Kidney epithelial cell (primary cell): ENCODE results near the gene SLC34A1. TPM values are rescaled to one million over a fixed set of nuclear protein-coding genes. Genes with fewer than 3 reads are reported as not detected.

Experiments used
- DNase-seq: peaks from one replicate; pipeline ENCODE4 v3.0.0-alpha.2; 2010; ENCODE audit warnings: low read depth
- H3K27me3 ChIP-seq: 2 replicates; pipeline ENCODE4 v1.6.0; 2011; ENCODE audit warnings: low read length; ENCODE audit not compliant: control insufficient read depth, insufficient read depth
- H3K36me3 ChIP-seq: 2 replicates; pipeline ENCODE4 v1.5.1; 2011; ENCODE audit warnings: low read length; ENCODE audit not compliant: control insufficient read depth, insufficient read depth
- H3K4me3 ChIP-seq: 2 replicates; pipeline ENCODE4 v1.5.1; 2011; ENCODE audit warnings: low read depth, mild to moderate bottlenecking, control low read depth, low read length
- CTCF ChIP-seq: IDR thresholded peaks from 2 replicates; pipeline ENCODE4 v1.5.1; 2011; ENCODE audit warnings: mild to moderate bottlenecking, moderate library complexity, low read length, control low read depth, inconsistent platforms; ENCODE audit not compliant: insufficient read depth, poor library complexity, severe bottlenecking
- total RNA-seq: library from RNA; depleted of rRNA; stranded (reverse); fragments of >200 nt; gene quantifications from 2 replicates; pipeline ENCODE4 v1.2.3, GENCODE V29; 2015

Gene SLC34A1
- total RNA-seq, 1 donor from 2014 or later: not detected

- DNase-seq: no peak
- no peaks in the 10 kb centered on the region for H3K27me3 ChIP-seq
- no peak for TF ChIP-seq CTCF
- H3K36me3 ChIP-seq: no peaks in the 10 kb centered on the region
- peak overlapping the region; percentile 58 for H3K4me3 ChIP-seq
Measured at GRCh38 chr5:177447066-177447610, 62.9 kb downstream of the SLC34A1 start.

GRCh38 chr5:177447611-177448243 is 63.5 kb downstream of the SLC34A1 start:
- DNase-seq: peak; percentile 79
- Histone ChIP-seq H3K27me3 (no peaks in the 10 kb centered on the region), H3K36me3 (no peaks in the 10 kb centered on the region), H3K4me3 (peak overlapping the region; percentile 58)
- no peak for TF ChIP-seq CTCF

Other genes starting within 250 kb of the SLC34A1 start
- gene RAB24, start 80.7 kb upstream of the SLC34A1 start, total RNA-seq: 28.3 and 35.9 TPM in 2 replicates
- 178 and 199 TPM in 2 replicates for gene PRELID1, start 80.6 kb upstream of the SLC34A1 start, total RNA-seq
- gene MXD3, start 72.5 kb upstream of the SLC34A1 start, total RNA-seq: 3.4 and 6.6 TPM in 2 replicates
- gene LMAN2, start 32.8 kb upstream of the SLC34A1 start, total RNA-seq: 279 and 308 TPM in 2 replicates
- gene RGS14, start 26.5 kb upstream of the SLC34A1 start, total RNA-seq: 14.5 and 22.9 TPM in 2 replicates
- gene PFN3, start 16.2 kb downstream of the SLC34A1 start, total RNA-seq: not detected in 2 replicates
- 4.0 and 5.1 TPM in 2 replicates for gene F12, start 25.1 kb downstream of the SLC34A1 start, total RNA-seq
- 34.9 and 46.4 TPM in 2 replicates for gene GRK6, start 42.2 kb downstream of the SLC34A1 start, total RNA-seq
- 5.8 and 10.3 TPM in 2 replicates for gene PRR7, start 62.4 kb downstream of the SLC34A1 start, total RNA-seq
- gene DBN1, start 89.2 kb downstream of the SLC34A1 start, total RNA-seq: 429 and 434 TPM in 2 replicates
- 467 and 551 TPM in 2 replicates for gene PDLIM7, start 113.2 kb downstream of the SLC34A1 start, total RNA-seq
- 1.1 TPM in 2 replicates for gene DOK3, start 125.4 kb downstream of the SLC34A1 start, total RNA-seq
- 151 and 191 TPM in 2 replicates for gene DDX41, start 132.5 kb downstream of the SLC34A1 start, total RNA-seq
- gene FAM193B, start 170.1 kb downstream of the SLC34A1 start, total RNA-seq: 21.9 and 29.5 TPM in 2 replicates
- gene TMED9, start 207.8 kb downstream of the SLC34A1 start, total RNA-seq: 163 and 175 TPM in 2 replicates
- gene B4GALT7, start 215.7 kb downstream of the SLC34A1 start, total RNA-seq: 40.7 and 46.5 TPM in 2 replicates